Midbrain (tissue), 1 donor: Measurements from ENCODE around the gene FAM20B.
A peak's percentile ranks its signal among the peaks of the same experiment; 100 is the strongest.
"Not testable (repeated sequence)": the region's sequence is repeated elsewhere in the genome, so short reads cannot be mapped to it uniquely, and the experiment has no call there.

Source experiments
- DNase-seq: peaks from one replicate; lab custom pipeline; 2025; lab: John Stamatoyannopoulos, UW

Gene FAM20B, protein sequence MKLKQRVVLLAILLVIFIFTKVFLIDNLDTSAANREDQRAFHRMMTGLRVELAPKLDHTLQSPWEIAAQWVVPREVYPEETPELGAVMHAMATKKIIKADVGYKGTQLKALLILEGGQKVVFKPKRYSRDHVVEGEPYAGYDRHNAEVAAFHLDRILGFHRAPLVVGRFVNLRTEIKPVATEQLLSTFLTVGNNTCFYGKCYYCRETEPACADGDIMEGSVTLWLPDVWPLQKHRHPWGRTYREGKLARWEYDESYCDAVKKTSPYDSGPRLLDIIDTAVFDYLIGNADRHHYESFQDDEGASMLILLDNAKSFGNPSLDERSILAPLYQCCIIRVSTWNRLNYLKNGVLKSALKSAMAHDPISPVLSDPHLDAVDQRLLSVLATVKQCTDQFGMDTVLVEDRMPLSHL

DNA sequence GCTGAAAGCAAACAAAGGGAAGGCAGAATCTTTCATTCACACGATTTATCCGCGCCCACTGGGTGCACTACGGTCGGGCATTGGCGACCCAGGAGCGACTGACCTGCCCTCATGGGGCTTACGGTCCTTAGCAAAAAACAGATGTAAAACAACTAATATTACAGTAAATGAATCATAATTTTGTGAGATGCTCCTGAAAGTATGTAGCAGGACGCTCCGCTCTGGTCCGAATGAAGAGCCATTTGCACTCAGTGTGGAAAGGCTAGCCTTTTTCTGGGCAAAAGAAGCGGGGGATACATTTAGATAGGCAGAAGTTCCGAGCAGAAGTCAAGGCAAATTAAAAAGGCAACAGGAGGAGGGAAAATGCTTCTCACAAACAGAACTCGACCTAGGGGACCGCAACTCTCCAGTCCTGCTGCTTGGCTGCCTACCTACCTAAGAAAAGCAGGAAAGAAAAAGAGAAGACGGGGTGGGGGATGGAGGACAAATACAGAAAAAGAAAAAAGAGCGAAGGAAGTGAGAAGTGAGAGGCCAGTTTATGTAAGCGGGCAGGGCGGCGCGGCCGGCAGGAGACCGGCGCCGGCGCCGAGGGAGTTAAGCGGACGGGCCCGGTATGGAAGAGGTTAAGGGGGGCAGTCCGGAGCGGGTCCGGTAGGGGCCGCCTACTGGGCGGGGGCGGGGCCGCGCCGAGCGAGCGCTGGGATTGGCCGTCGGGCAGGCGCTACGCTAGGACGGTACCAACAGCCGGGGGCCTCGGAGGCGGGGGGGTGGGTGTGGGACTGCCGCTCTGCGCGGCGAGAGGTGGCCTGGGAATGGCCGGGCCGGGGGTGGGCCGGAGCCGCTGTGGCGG is at the start of gene FAM20B:
FAM20B (plus strand) TSS at position 770 of the 850 bp plus-strand sequence. CDS start 17,954 bp downstream, outside the sequence.
- DNase-seq, result peak; percentile 94

DNA sequence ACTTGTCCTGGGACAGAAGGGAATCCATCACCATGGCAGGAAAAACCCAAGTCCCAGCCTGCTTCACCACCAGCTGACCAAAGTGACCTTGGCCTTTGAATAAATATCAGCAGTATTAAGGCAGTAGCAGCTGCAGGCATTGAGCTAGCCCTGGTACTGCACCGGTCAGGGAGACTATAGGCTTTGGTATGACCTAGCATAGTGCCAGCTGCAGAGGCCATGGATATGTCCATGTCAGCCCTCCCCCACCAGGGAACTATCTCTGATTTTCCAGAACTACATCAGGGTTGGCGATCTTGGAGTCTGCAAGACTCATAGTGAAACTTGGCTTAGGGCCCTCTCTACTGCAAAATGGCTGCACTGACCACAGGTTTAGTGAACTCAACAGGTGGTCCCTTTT is 49.2 kb upstream of the FAM20B start:
- no peak for DNase-seq

GRCh38 chr1:178986204-178986603 is 39.5 kb upstream of the FAM20B start:
- DNase-seq, result no peak

- DNase-seq, result not testable (repeated sequence)
Observed at GRCh38 chr1:178988198-178988597, 37.5 kb upstream of the FAM20B start.

DNA sequence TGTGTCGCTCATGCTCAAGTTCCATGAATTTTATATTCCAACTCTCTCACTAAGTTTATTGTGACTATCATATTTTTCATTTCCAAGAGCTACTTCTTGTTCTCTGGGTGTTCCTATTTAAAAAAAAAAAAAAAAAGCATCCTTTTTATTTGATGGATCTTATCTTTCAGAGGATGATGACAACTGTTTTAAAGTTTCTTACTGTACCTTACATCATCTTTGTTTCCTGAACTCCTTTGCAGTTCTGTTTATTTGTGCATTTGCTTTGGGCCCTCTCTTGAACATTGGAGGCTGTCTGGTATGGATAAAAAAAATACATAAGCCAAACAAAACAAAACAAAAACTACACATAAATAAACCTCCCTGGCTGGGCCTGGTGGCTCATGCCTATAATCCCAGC is 32.1 kb upstream of the FAM20B start:
- DNase-seq, result no peak

DNA sequence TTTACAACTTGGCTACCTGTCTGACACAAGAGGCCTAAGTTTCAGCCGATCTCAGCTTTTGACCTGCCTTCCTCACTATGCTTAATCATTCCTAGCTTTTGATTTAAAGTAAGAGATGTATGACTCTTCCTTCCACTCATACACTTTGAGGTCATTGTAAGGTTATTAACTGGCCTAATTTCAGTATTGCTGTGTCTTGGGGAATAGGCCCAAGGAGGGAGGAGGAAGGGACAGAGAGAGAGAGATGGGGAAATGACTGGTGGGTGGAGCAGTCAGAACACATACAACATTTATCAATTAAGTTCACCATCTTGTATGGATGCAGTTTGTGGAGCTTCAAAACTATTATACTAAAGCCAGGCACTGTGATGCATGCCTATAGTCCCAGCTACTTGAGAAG is 28.3 kb upstream of the FAM20B start:
- DNase-seq, result no peak

GRCh38 chr1:178998295-178998694 is 27.4 kb upstream of the FAM20B start:
- DNase-seq, result no peak

- DNase-seq, result no peak
Observed at GRCh38 chr1:178999061-178999460, 26.6 kb upstream of the FAM20B start.

GRCh38 chr1:179001451-179001850 is 24.2 kb upstream of the FAM20B start:
- no peak for DNase-seq

DNA sequence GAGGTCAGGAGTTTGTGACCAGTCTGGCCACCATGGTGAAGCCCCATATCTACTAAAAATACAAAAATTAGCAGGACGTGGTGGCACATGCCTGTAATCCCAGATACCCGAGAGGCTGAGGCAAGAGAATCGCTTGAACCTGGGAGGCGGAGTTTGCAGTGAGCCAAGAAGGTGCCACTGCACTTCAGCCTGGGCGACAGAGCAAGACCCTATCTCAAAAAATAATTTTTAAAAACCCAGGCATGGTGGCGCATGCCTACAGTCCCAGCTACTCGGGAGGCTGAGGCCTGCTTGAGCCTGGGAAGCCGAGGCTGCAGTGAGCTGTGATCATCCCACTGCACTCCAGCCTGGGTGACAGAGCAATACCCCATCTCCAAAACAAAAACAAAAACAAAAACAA is 23.6 kb upstream of the FAM20B start:
- not testable (repeated sequence) for DNase-seq

- peak; percentile 60 for DNase-seq
Observed at GRCh38 chr1:179002552-179003345, 22.9 kb upstream of the FAM20B start.

- no peak for DNase-seq
Observed at GRCh38 chr1:179003512-179004066, 22.1 kb upstream of the FAM20B start.

GRCh38 chr1:179007233-179007632 is 18.5 kb upstream of the FAM20B start:
- DNase-seq, result no peak

- DNase-seq, result no peak
Observed at GRCh38 chr1:179010671-179011070, 15.0 kb upstream of the FAM20B start.

- no peak for DNase-seq
Observed at GRCh38 chr1:179012038-179012437, 13.7 kb upstream of the FAM20B start.

- no peak for DNase-seq
Observed at GRCh38 chr1:179014123-179014522, 11.6 kb upstream of the FAM20B start.

DNA sequence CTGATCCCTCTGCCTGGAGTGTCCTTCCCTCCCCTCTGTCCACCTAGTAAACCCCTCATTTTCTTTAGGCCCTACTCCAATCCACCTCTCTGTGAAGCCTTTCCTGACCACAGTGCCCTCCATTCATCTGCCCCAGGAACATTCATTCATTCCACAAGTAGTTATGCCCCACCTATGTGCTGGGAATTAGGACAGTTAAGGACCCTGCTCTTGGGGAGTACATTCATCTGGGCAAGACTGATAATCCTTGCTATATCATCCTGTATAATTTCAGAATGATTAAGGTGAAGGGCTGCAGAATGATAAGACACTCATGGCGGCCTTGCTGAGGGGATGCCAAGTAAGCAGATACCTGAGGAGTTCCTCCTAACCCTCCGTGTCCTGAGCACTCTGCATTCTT is 10.3 kb upstream of the FAM20B start:
- no peak for DNase-seq

- DNase-seq, result peak; percentile 76
Observed at GRCh38 chr1:179016706-179017382, 8.8 kb upstream of the FAM20B start.

GRCh38 chr1:179017383-179018326 is 8.0 kb upstream of the FAM20B start:
- DNase-seq, result no peak

GRCh38 chr1:179021873-179022272 is 3.8 kb upstream of the FAM20B start:
- DNase-seq, result peak; percentile 13
